ENCODE measurements around the gene ZBTB43. TPM values are rescaled to one million over a fixed set of nuclear protein-coding genes. Genes with fewer than 3 reads are reported as not detected.
"Not testable (repeated sequence)": the region's sequence is repeated elsewhere in the genome, so short reads cannot be mapped to it uniquely, and the experiment has no call there.

The ZBTB43 gene
- total and polyA plus RNA-seq, 2 experiments from 2014 or later: 9.7 to 11.8 TPM

- H3K4me1 ChIP-seq (ENCODE audit: insufficient read depth): peaks cover 9% of the 10 kb centered on the region; the same call in 1 of the 2 replicates
- H3K27ac Mint-ChIP-seq: no peak overlapping the region
- no peaks in the 10 kb centered on the region for H3K27me3 ChIP-seq (ENCODE audit: insufficient read depth)
- ATAC-seq (no peak), DNase-seq (ENCODE audit: low spot score) (no peak)
- peaks cover 13% of the 10 kb centered on the region for H3K4me1 Mint-ChIP-seq
- H3K9me3 Mint-ChIP-seq: no peaks in the 10 kb centered on the region
- H3K27ac ChIP-seq (ENCODE audit: low read depth): no peak overlapping the region
- H3F3A ChIP-seq (replicated peaks; ENCODE audit: low read depth): no peaks in the 10 kb centered on the region
- no peak overlapping the region for H3K4me3 ChIP-seq
- H3K27me3 Mint-ChIP-seq (ENCODE audit: insufficient read depth, low read depth, poor library complexity): peaks cover 17% of the 10 kb centered on the region
- H4K20me1 ChIP-seq (replicated peaks; ENCODE audit: insufficient read depth): peaks cover 21% of the 10 kb centered on the region
- H3K36me3 ChIP-seq (ENCODE audit: insufficient read depth): 0 out of 2 replicates have a peak, but pooled peaks cover 3% of the 10 kb centered on the region
- H3K79me2 ChIP-seq (replicated peaks; ENCODE audit: insufficient read depth): peaks cover 75% of the 10 kb centered on the region
- no peak overlapping the region for H3K4me3 Mint-ChIP-seq
- no peak overlapping the region for H2AFZ ChIP-seq
- H3K36me3 Mint-ChIP-seq (ENCODE audit: low read depth): peaks cover 21% of the 10 kb centered on the region
- H3K4me2 ChIP-seq: no peak overlapping the region
- peaks cover 2% of the 10 kb centered on the region; the same call in 1 of the 2 replicates for H3K9me2 ChIP-seq (ENCODE audit: insufficient read depth)
- TF ChIP-seq ZNF462 (CRISPR knock-in tag; IDR thresholded peaks at IDR 0.05) (no peak), CREB1 (CRISPR knock-in tag; IDR thresholded peaks at IDR 0.05; ENCODE audit: low read depth) (no peak)
These were observed 4.2 kb downstream of the ZBTB43 start for GRCh38 chr9:126809068-126809467.

GRCh38 chr9:126810221-126810620 lies 5.4 kb downstream of the ZBTB43 start:
- not testable (repeated sequence) for H3K4me3 ChIP-seq; H3K4me2 ChIP-seq; H3K27ac ChIP-seq (ENCODE audit: low read depth); H3K9me3 Mint-ChIP-seq; ATAC-seq; DNase-seq (ENCODE audit: low spot score); H3K4me1 ChIP-seq (ENCODE audit: insufficient read depth); H3K36me3 ChIP-seq (ENCODE audit: insufficient read depth); H3K27me3 ChIP-seq (ENCODE audit: insufficient read depth); H3K9me2 ChIP-seq (ENCODE audit: insufficient read depth); H2AFZ ChIP-seq; H3F3A ChIP-seq (replicated peaks; ENCODE audit: low read depth); H3K27ac Mint-ChIP-seq; H3K4me3 Mint-ChIP-seq
- Histone ChIP-seq H3K79me2 (replicated peaks; ENCODE audit: insufficient read depth) (peaks cover 84% of the 10 kb centered on the region), H4K20me1 (replicated peaks; ENCODE audit: insufficient read depth) (peaks cover 21% of the 10 kb centered on the region)
- Mint-ChIP-seq H3K4me1 (peaks cover 11% of the 10 kb centered on the region), H3K27me3 (ENCODE audit: insufficient read depth, low read depth, poor library complexity) (peaks cover 10% of the 10 kb centered on the region), H3K36me3 (ENCODE audit: low read depth) (peaks cover 32% of the 10 kb centered on the region)

All from GM23338 (cell line).